Mesenchymal stem cell (in vitro differentiated cells and primary cell): Measurements from ENCODE around the gene OXCT2.
A peak's percentile ranks its signal among the peaks of the same experiment; 100 is the strongest.

Experiments used
- DNase-seq: peaks from one replicate; pipeline ENCODE4 v3.0.0-alpha.2; 2013
- H2AFZ ChIP-seq: one replicate; pipeline ENCODE4 v1.6.1; 2013; ENCODE audit warnings: low read depth, mild to moderate bottlenecking, control low read depth, inconsistent platforms, low read length, moderate library complexity
- H2AK5ac ChIP-seq: 2 replicates; pipeline ENCODE4 v1.6.1; 2013; ENCODE audit warnings: low read length, moderate library complexity, mild to moderate bottlenecking, inconsistent platforms; ENCODE audit not compliant: severe bottlenecking
- H2BK120ac ChIP-seq: one replicate; pipeline ENCODE4 v1.6.1; 2013; ENCODE audit warnings: low read depth, mild to moderate bottlenecking, inconsistent platforms, low read length, moderate library complexity
- H2BK12ac ChIP-seq, 2 experiments: one replicate each; pipeline ENCODE4 v1.6.1; 2013; ENCODE audit warnings: inconsistent platforms in 2 of 2, low read length in 2 of 2, mild to moderate bottlenecking in 2 of 2, moderate library complexity in 2 of 2, control low read depth in 1 of 2
- H2BK15ac ChIP-seq: one replicate; pipeline ENCODE4 v1.6.1; 2013; ENCODE audit warnings: mild to moderate bottlenecking, low read depth, inconsistent platforms; ENCODE audit not compliant: poor library complexity, severe bottlenecking
- H2BK5ac ChIP-seq: 2 replicates; pipeline ENCODE4 v1.6.1; 2013; ENCODE audit warnings: low read depth, mild to moderate bottlenecking, low read length, control low read depth, inconsistent platforms; ENCODE audit not compliant: poor library complexity, severe bottlenecking
- H3K14ac ChIP-seq, 2 experiments: one replicate each; pipeline ENCODE4 v1.6.1; 2013; ENCODE audit warnings: inconsistent platforms in 2 of 2, low read length in 2 of 2, control low read depth in 1 of 2, mild to moderate bottlenecking in 1 of 2, moderate library complexity in 1 of 2
- H3K18ac ChIP-seq, 2 experiments: one replicate each; pipeline ENCODE4 v1.6.1; 2013; ENCODE audit warnings: inconsistent platforms in 2 of 2, low read length in 2 of 2, control low read depth in 1 of 2, low read depth in 1 of 2, mild to moderate bottlenecking in 1 of 2
- H3K23ac ChIP-seq, 2 experiments: one replicate each; pipeline ENCODE4 v1.6.1; 2013; ENCODE audit warnings: inconsistent platforms in 2 of 2, low read length in 2 of 2, mild to moderate bottlenecking in 2 of 2, moderate library complexity in 2 of 2, control low read depth in 1 of 2
- H3K27ac ChIP-seq: 2 replicates; pipeline ENCODE4 v1.5.1; 2013; ENCODE audit warnings: mild to moderate bottlenecking, moderate library complexity, low read length, control low read depth, inconsistent platforms; ENCODE audit not compliant: poor library complexity, severe bottlenecking
- H3K27me3 ChIP-seq, 2 experiments: 2 replicates each; pipeline versions ENCODE4 v1.6.1 to v1.7.0; 2013; ENCODE audit warnings: low read length in 2 of 2, mild to moderate bottlenecking in 2 of 2, moderate library complexity in 2 of 2, control low read depth in 1 of 2, inconsistent platforms in 1 of 2; ENCODE audit not compliant: control insufficient read depth in 1 of 2, insufficient read depth in 1 of 2
- H3K36me3 ChIP-seq, 2 experiments: 2 replicates each; pipeline versions ENCODE4 v1.6.1 to v1.7.0; 2013; ENCODE audit warnings: low read length in 2 of 2, control low read depth in 1 of 2, inconsistent platforms in 1 of 2, low read depth in 1 of 2, mild to moderate bottlenecking in 1 of 2; ENCODE audit not compliant: insufficient read depth in 2 of 2, control insufficient read depth in 1 of 2
- H3K4ac ChIP-seq, 2 experiments: one replicate each; pipeline ENCODE4 v1.6.1; 2013; ENCODE audit warnings: inconsistent platforms in 2 of 2, low read length in 2 of 2, mild to moderate bottlenecking in 2 of 2, moderate library complexity in 2 of 2, control low read depth in 1 of 2, low read depth in 1 of 2
- H3K4me1 ChIP-seq: 2 replicates; pipeline ENCODE4 v1.6.1; 2013; ENCODE audit warnings: low read depth, low read length, control low read depth; ENCODE audit not compliant: control insufficient read depth, insufficient read depth
- H3K4me2 ChIP-seq: 2 replicates; pipeline ENCODE4 v1.6.1; 2013; ENCODE audit warnings: low read length, mild to moderate bottlenecking, inconsistent platforms; ENCODE audit not compliant: poor library complexity, severe bottlenecking
- H3K4me3 ChIP-seq, 2 experiments: 2 replicates each; pipeline versions ENCODE4 v1.5.1 to v1.7.0; 2013; ENCODE audit warnings: low read length in 2 of 2, mild to moderate bottlenecking in 2 of 2, control low read depth in 1 of 2, low read depth in 1 of 2; ENCODE audit not compliant: insufficient read depth in 1 of 2
- H3K79me1 ChIP-seq: replicated peaks from 2 replicates; pipeline ENCODE4 v1.6.1; 2013; ENCODE audit warnings: mild to moderate bottlenecking, control low read depth, low read length, inconsistent platforms; ENCODE audit not compliant: poor library complexity, severe bottlenecking
- H3K9ac ChIP-seq: 2 replicates; pipeline ENCODE4 v1.7.0; 2013; ENCODE audit warnings: mild to moderate bottlenecking, low read length, moderate library complexity
- H3K9me3 ChIP-seq: 2 replicates; pipeline ENCODE4 v1.7.0; 2013; ENCODE audit warnings: mild to moderate bottlenecking, low read length; ENCODE audit not compliant: control insufficient read depth
- H4K8ac ChIP-seq: one replicate; pipeline ENCODE4 v1.6.1; 2013; ENCODE audit warnings: inconsistent platforms, mild to moderate bottlenecking, low read length, moderate library complexity
- H4K91ac ChIP-seq: one replicate; pipeline ENCODE4 v1.6.1; 2013; ENCODE audit warnings: mild to moderate bottlenecking, low read length, inconsistent platforms
- WGBS: methylation state at CpG from one replicate; pipeline ENCODE4 v1.1.7; 2013; ENCODE audit warnings: mixed read lengths; 5-methylcytosine and 5-hydroxymethylcytosine counted together

OXCT2 gene

GRCh38 chr1:39816415-39817090, 45.4 kb upstream of the OXCT2 start:
- H3K18ac ChIP-seq, result no peak overlapping the region
- H3K14ac ChIP-seq, result no peak overlapping the region
- no peak overlapping the region for H3K23ac ChIP-seq
- no peak overlapping the region for H2AK5ac ChIP-seq
- no peaks in the 10 kb centered on the region for H3K9me3 ChIP-seq
- H3K4ac ChIP-seq, result no peak overlapping the region
- no peak overlapping the region for H2AFZ ChIP-seq
- no peak overlapping the region for H3K4me2 ChIP-seq
- 0% methylated on average over 8 of the region's 11 CpGs for WGBS
- H3K4me3 ChIP-seq, result no peak overlapping the region
- no peak overlapping the region for H2BK12ac ChIP-seq
- no peak overlapping the region for H3K9ac ChIP-seq
- no peak overlapping the region for H3K27ac ChIP-seq
- H3K27me3 ChIP-seq, result peaks cover 9 to 35% of the 10 kb centered on the region in 2 experiments
- H4K91ac ChIP-seq, result no peak overlapping the region
- H3K79me1 ChIP-seq, result no peaks in the 10 kb centered on the region
- H3K4me1 ChIP-seq, result no peaks in the 10 kb centered on the region
- no peak overlapping the region for H2BK15ac ChIP-seq
- H3K36me3 ChIP-seq, result no peaks in the 10 kb centered on the region
- H4K8ac ChIP-seq, result no peak overlapping the region
- H2BK5ac ChIP-seq, result no peak overlapping the region
- peak; percentile 94 for DNase-seq
- no peak overlapping the region for H2BK120ac ChIP-seq

GRCh38 chr1:39812913-39813312, 41.8 kb upstream of the OXCT2 start:
- Histone ChIP-seq H3K18ac (no peak overlapping the region), H3K9ac (no peak overlapping the region), H3K4me1 (no peaks in the 10 kb centered on the region), H3K27ac (no peak overlapping the region), H3K23ac (no peak overlapping the region), H2BK12ac (no peak overlapping the region), H2BK15ac (no peak overlapping the region), H2AFZ (no peak overlapping the region), H3K4ac (no peak overlapping the region), H2AK5ac (no peak overlapping the region), H3K79me1 (no peaks in the 10 kb centered on the region), H3K36me3 (no peaks in the 10 kb centered on the region), H2BK120ac (no peak overlapping the region), H4K91ac (no peak overlapping the region), H2BK5ac (no peak overlapping the region), H3K4me3 (no peak overlapping the region), H3K9me3 (no peaks in the 10 kb centered on the region), H3K4me2 (no peak overlapping the region), H3K14ac (peak overlapping the region in 1 of 2 experiments; percentile 60), H4K8ac (no peak overlapping the region), H3K27me3 (peaks cover 7 to 12% of the 10 kb centered on the region in 2 experiments)
- WGBS, result 81% methylated on average over 2 of the region's 3 CpGs
- no peak for DNase-seq

GRCh38 chr1:39808784-39809517, 37.8 kb upstream of the OXCT2 start:
- Histone ChIP-seq H3K27me3 (peaks cover 3 to 6% of the 10 kb centered on the region in 2 experiments), H3K4me1 (no peaks in the 10 kb centered on the region), H3K4me2 (no peak overlapping the region), H3K36me3 (no peaks in the 10 kb centered on the region), H3K9ac (no peak overlapping the region), H2BK15ac (no peak overlapping the region), H2BK120ac (no peak overlapping the region), H2BK5ac (no peak overlapping the region), H3K18ac (no peak overlapping the region), H3K27ac (no peak overlapping the region), H4K91ac (no peak overlapping the region), H2BK12ac (no peak overlapping the region), H2AFZ (no peak overlapping the region), H3K23ac (no peak overlapping the region), H3K9me3 (peaks cover 2% of the 10 kb centered on the region), H3K79me1 (no peaks in the 10 kb centered on the region), H4K8ac (no peak overlapping the region), H3K14ac (no peak overlapping the region), H2AK5ac (no peak overlapping the region), H3K4ac (no peak overlapping the region), H3K4me3 (no peak overlapping the region)
- WGBS, result 61% methylated on average over 4 of the region's 8 CpGs
- no peak for DNase-seq

GRCh38 chr1:39805385-39805784, 34.2 kb upstream of the OXCT2 start:
- H2BK120ac ChIP-seq, result no peak overlapping the region
- no peaks in the 10 kb centered on the region for H3K79me1 ChIP-seq
- no peak overlapping the region for H3K23ac ChIP-seq
- H3K27me3 ChIP-seq, result peaks cover 0 to 5% of the 10 kb centered on the region in 2 experiments
- H3K14ac ChIP-seq, result no peak overlapping the region
- peaks cover 1% of the 10 kb centered on the region for H3K4me1 ChIP-seq
- H3K4me2 ChIP-seq, result no peak overlapping the region
- no peak overlapping the region for H2AFZ ChIP-seq
- no peak for DNase-seq
- H4K91ac ChIP-seq, result no peak overlapping the region
- H3K9me3 ChIP-seq, result peaks cover 2% of the 10 kb centered on the region
- no peak overlapping the region for H3K4me3 ChIP-seq
- no peak overlapping the region for H3K18ac ChIP-seq
- H2AK5ac ChIP-seq, result no peak overlapping the region
- H2BK5ac ChIP-seq, result no peak overlapping the region
- H3K27ac ChIP-seq, result no peak overlapping the region
- H2BK15ac ChIP-seq, result no peak overlapping the region
- H2BK12ac ChIP-seq, result no peak overlapping the region
- no peak overlapping the region for H4K8ac ChIP-seq
- no peak overlapping the region for H3K9ac ChIP-seq
- H3K4ac ChIP-seq, result no peak overlapping the region
- WGBS, result 97% methylated on average over 2 of the region's 2 CpGs
- H3K36me3 ChIP-seq, result no peaks in the 10 kb centered on the region
